ENCODE results near the gene CUZD1.
"Not testable (repeated sequence)": the region's sequence is repeated elsewhere in the genome, so short reads cannot be mapped to it uniquely, and the experiment has no call there.

CUZD1 gene

GRCh38 chr10:122845783-122846332, at the start of gene CUZD1:
Gene CUZD1 (minus strand): TSS chr10:122845857. CDS start chr10:122845843, 14 bp downstream.
- peak; percentile 55 for DNase-seq

- DNase-seq, result no peak
These were observed 48.7 kb upstream of the CUZD1 start for GRCh38 chr10:122894261-122894944.

- no peak for DNase-seq
These were observed 38.5 kb upstream of the CUZD1 start for GRCh38 chr10:122884166-122884565.

- DNase-seq, result no peak
These were observed 37.1 kb upstream of the CUZD1 start for GRCh38 chr10:122882766-122883165.

- DNase-seq, result peak; percentile 92
These were observed 33.9 kb upstream of the CUZD1 start, which contains the start of gene FAM24B for GRCh38 chr10:122879339-122880273. Gene FAM24B (minus strand): TSS chr10:122879581. CDS start chr10:122850515, 29,066 bp downstream.

- peak; percentile 42 for DNase-seq
These were observed 33.2 kb upstream of the CUZD1 start for GRCh38 chr10:122878799-122879338.

- DNase-seq, result no peak
These were observed 31.6 kb upstream of the CUZD1 start for GRCh38 chr10:122877264-122877663.

GRCh38 chr10:122876467-122876855, 30.8 kb upstream of the CUZD1 start:
- DNase-seq, result no peak

GRCh38 chr10:122875843-122876466, 30.3 kb upstream of the CUZD1 start:
- no peak for DNase-seq

GRCh38 chr10:122871947-122872346, 26.3 kb upstream of the CUZD1 start:
- not testable (repeated sequence) for DNase-seq

GRCh38 chr10:122868768-122869167, 23.1 kb upstream of the CUZD1 start:
- DNase-seq, result not testable (repeated sequence)

GRCh38 chr10:122866757-122867482, 21.3 kb upstream of the CUZD1 start:
- not testable (repeated sequence) for DNase-seq

GRCh38 chr10:122864901-122865300, 19.2 kb upstream of the CUZD1 start:
- peak; percentile 58 for DNase-seq

- DNase-seq, result no peak
These were observed 18.5 kb upstream of the CUZD1 start for GRCh38 chr10:122864194-122864592.

GRCh38 chr10:122863216-122864193, 17.8 kb upstream of the CUZD1 start:
- DNase-seq, result no peak

- no peak for DNase-seq
These were observed 16.1 kb upstream of the CUZD1 start for GRCh38 chr10:122861711-122862161.

- no peak for DNase-seq
These were observed 13.9 kb upstream of the CUZD1 start for GRCh38 chr10:122859527-122859926.

GRCh38 chr10:122858042-122858441, 12.4 kb upstream of the CUZD1 start:
- DNase-seq, result not testable (repeated sequence)

GRCh38 chr10:122856902-122857301, 11.2 kb upstream of the CUZD1 start:
- DNase-seq, result no peak

GRCh38 chr10:122855745-122856144, 10.1 kb upstream of the CUZD1 start:
- no peak for DNase-seq

GRCh38 chr10:122854648-122855047, 9.0 kb upstream of the CUZD1 start:
- no peak for DNase-seq

All from SHP77 treated with DMSO at 0.1 percent for 48 hours (cell line).